Coronary artery (tissue), 2 donors: ENCODE results near the gene RAPGEF5.

Experiments
- DNase-seq: peaks from one replicate; pipeline ENCODE4 v3.0.0-alpha.2; 2017; ENCODE audit warnings: low spot score
- H3K27ac ChIP-seq, 2 donors: fragments of 200-600 bp; sonication (generic); one replicate each; pipeline ENCODE4 v1.5.1; 2016 to 2019
- H3K4me3 ChIP-seq: fragments of 200-600 bp; sonication (generic); 2 replicates; pipeline ENCODE4 v1.5.1; 2016; ENCODE audit warnings: mild to moderate bottlenecking, moderate library complexity
- TF ChIP-seq, protein P1 (sequence below): fragments of 200-600 bp; sonication (generic); IDR thresholded peaks from one replicate; pipeline ENCODE4 v1.5.1; 2019; ENCODE audit warnings: antibody characterized with exemption

The RAPGEF5 gene, protein sequence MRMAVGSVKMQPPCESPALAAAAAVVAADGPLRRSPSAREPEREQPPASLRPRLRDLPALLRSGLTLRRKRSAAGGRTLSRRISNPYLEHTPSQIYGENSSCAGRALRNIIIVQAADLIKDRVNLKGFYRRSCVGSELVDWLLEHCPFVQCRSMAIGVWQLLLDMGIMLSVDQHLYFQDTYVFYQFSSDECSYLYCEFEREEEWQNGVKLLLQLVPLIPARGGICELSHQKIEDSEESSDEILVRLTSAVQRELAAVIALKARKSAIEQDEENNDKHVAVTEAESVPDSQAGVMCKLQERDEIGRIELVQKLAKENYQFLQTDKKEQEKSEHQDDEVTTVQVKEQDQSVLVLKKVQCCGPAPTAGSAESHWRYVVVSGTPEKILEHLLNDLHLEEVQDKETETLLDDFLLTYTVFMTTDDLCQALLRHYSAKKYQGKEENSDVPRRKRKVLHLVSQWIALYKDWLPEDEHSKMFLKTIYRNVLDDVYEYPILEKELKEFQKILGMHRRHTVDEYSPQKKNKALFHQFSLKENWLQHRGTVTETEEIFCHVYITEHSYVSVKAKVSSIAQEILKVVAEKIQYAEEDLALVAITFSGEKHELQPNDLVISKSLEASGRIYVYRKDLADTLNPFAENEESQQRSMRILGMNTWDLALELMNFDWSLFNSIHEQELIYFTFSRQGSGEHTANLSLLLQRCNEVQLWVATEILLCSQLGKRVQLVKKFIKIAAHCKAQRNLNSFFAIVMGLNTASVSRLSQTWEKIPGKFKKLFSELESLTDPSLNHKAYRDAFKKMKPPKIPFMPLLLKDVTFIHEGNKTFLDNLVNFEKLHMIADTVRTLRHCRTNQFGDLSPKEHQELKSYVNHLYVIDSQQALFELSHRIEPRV

DNA sequence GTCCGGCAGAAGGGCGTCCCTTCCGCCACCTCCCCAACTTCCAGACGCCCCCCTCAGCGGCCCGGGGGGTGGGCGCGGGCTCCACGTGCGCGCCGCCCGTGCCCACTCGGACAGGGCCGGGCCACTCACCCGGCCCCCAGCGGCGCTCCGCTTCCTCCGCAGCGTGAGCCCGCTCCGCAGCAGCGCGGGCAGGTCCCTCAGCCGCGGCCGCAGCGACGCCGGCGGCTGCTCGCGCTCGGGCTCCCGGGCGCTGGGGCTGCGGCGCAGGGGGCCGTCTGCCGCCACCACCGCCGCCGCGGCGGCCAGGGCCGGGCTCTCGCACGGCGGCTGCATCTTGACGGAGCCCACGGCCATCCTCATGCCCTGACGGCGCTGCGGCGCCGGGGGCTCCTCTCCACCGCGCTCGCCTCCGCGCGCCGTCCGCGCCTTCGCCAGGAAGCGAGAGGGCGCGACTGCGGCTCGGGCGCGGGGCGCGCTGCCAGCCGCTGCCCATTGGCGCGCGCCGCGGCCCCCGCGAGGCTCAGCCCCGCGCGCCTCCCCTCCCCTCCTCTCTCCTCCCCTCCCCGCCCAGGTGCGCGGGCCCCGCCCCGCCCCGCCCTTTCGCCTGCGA is at the start of gene RAPGEF5:
Gene RAPGEF5, minus strand, starts transcription at position 454 of the 610 bp plus-strand sequence. Its CDS starts 94 bp downstream, at position 360.
- H3K4me3 ChIP-seq: peak within 1 kb of the TSS; percentile 69
- no peak for DNase-seq
- TF ChIP-seq, protein P1, sequence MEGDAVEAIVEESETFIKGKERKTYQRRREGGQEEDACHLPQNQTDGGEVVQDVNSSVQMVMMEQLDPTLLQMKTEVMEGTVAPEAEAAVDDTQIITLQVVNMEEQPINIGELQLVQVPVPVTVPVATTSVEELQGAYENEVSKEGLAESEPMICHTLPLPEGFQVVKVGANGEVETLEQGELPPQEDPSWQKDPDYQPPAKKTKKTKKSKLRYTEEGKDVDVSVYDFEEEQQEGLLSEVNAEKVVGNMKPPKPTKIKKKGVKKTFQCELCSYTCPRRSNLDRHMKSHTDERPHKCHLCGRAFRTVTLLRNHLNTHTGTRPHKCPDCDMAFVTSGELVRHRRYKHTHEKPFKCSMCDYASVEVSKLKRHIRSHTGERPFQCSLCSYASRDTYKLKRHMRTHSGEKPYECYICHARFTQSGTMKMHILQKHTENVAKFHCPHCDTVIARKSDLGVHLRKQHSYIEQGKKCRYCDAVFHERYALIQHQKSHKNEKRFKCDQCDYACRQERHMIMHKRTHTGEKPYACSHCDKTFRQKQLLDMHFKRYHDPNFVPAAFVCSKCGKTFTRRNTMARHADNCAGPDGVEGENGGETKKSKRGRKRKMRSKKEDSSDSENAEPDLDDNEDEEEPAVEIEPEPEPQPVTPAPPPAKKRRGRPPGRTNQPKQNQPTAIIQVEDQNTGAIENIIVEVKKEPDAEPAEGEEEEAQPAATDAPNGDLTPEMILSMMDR: no peak
- no peak within 1 kb of the TSS for H3K27ac ChIP-seq

DNA sequence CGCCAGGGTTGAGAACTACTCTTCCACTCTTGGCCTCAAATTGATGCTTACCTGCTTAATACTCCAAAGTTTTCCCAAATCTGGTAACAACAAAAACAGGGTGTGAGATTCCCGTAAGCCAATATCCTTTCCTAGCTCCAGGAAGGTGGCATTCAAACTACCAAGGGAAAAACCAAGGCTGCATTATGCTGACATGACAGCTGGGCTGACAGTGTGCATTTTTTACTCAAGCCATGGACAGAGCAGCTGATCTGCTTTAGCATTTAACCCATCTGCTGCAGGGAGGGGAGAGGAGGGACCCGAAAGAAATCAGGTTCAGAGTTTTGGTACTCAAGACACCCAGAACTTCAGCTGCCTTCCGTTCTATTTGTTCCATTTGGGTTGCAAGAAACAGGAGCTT is 49.8 kb upstream of the RAPGEF5 start:
- DNase-seq: no peak
- H3K27ac ChIP-seq: no peak overlapping the region
- TF ChIP-seq, protein P1: no peak
- no peak overlapping the region for H3K4me3 ChIP-seq

DNA sequence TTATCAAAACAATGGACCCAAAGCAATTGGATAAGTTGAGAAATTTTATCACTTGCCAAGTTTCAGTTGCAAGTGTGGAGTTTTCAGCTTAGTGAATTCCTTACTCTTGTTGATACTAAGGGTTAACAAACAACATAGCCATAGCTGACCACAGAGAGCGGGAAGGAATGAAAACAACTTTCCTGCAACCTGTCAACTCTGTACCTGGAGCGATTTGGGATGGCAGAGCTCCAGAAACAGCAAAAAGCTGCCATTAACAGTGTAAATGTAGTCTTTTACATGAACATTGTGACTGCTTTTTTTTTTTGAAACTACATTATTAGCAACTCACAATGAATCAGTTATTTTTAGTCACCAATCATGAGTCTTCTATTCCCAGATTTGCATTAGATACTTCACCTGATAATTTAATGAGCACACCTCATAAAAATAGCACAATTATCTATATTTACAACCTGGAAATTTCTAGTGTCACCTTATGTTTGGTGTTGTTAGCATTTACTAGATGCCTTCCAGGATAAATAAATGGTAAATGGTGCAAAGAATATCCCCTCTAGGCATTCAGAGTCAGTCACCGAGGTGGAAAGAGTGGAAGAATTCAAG is 47.6 kb upstream of the RAPGEF5 start:
- H3K4me3 ChIP-seq: no peak overlapping the region
- no peak for DNase-seq
- H3K27ac ChIP-seq: no peak overlapping the region
- TF ChIP-seq, protein P1: no peak

DNA sequence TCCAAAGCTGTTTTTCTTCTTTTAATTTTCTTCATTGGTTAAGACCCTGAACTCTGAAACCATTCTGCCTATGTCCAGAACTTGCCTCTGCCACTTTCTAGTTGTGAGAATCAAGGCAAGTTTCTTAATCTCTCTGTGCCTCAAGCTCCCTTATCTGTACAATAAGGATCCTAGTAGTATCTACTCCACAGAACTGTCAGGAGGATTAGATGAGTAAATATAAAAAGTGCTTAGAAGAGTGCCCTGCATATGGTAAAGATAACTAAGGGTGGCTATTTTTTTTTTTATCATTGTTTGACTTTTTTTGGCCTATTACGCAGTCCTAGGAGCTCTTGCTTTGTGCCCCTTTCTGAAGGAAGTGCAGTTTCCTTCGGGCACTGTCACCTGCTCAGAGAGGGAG is 46.4 kb upstream of the RAPGEF5 start:
- TF ChIP-seq, protein P1: no peak
- H3K27ac ChIP-seq: no peak overlapping the region
- no peak for DNase-seq
- no peak overlapping the region for H3K4me3 ChIP-seq

DNA sequence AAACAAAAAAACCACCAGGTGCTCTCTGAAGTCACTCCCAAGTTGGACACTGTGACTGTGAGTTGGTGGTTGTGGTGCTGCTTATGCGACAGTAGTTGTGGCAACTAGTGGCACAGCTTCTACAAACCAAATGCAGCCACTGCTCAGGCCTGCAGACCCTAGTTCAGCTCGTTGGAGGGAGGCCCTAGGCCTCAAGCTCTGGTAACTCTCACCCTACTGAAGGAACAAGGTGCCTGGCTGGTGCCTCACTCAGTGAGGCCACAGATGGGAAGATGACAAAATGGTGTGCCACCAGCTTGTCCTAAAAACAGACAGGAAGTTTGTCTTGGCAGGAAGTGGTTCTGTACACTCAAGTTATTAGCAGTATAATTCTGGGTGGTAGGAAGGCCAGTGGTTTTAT is 45.3 kb upstream of the RAPGEF5 start:
- no peak overlapping the region for H3K27ac ChIP-seq
- no peak overlapping the region for H3K4me3 ChIP-seq
- TF ChIP-seq, protein P1: no peak
- no peak for DNase-seq

DNA sequence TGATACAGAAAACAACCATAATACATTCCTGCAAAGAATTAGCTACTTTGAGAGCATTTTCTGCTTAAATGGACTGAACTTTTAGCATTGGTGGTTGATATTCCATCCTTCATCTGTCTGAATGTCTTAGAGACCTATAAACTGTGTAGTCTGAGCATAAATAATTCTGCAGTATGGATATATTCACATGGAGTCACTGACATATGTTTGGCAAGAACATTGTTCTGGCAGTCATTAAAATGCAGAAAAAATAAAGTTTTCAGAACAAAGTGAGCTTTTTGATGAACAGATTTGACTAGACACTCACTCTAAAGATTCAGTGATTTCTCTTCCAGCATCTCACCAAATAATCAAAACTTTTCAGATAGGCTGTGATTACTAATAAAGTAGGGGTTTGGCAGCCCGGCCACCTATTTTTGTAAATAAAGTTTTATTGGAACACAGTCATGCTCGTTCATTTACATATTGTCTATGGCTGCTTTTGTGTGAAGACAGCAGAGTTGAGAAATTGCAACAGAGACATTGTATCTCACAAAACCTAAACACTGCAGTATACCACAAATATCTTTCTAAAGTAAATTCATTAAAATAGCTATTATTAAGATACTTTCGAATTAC is 44.1 kb upstream of the RAPGEF5 start:
- DNase-seq: no peak
- no peak overlapping the region for H3K27ac ChIP-seq
- no peak overlapping the region for H3K4me3 ChIP-seq
- TF ChIP-seq, protein P1: no peak
